Fibroblast of lung (primary cell): ENCODE results near the gene ANKRD35. TPM values are rescaled to one million over a fixed set of nuclear protein-coding genes. Genes with fewer than 3 reads are reported as not detected.

Experiments
- DNase-seq, 2 donors: peaks; one replicate each; pipeline versions ENCODE4 v3.0.0 to v3.0.0-alpha.2; 2010; ENCODE audit warnings: low read depth in 2 of 2
- H2AFZ ChIP-seq: 2 replicates; pipeline ENCODE4 v1.5.1; 2012; ENCODE audit warnings: low read length, control low read depth, inconsistent platforms
- H3K27ac ChIP-seq: 2 replicates; pipeline ENCODE4 v1.5.1; 2011; ENCODE audit warnings: low read length, control low read depth; ENCODE audit not compliant: insufficient read depth
- H3K27me3 ChIP-seq: 2 replicates; pipeline ENCODE4 v1.5.1; 2011; ENCODE audit warnings: mild to moderate bottlenecking, low read length; ENCODE audit not compliant: control insufficient read depth, insufficient read depth
- H3K36me3 ChIP-seq: 2 replicates; pipeline ENCODE4 v1.5.1; 2011; ENCODE audit warnings: low read length; ENCODE audit not compliant: control insufficient read depth, insufficient read depth
- H3K4me1 ChIP-seq: 2 replicates; pipeline ENCODE4 v1.5.1; 2011; ENCODE audit warnings: low read length; ENCODE audit not compliant: control insufficient read depth, insufficient read depth; ENCODE audit errors: extremely low read depth
- H3K4me2 ChIP-seq: 2 replicates; pipeline ENCODE4 v1.5.1; 2011; ENCODE audit warnings: low read length, control low read depth; ENCODE audit not compliant: insufficient read depth; ENCODE audit errors: extremely low read depth
- H3K4me3 ChIP-seq, 4 experiments: fragments of 200-600 bp in 1 of 4; sonication (generic) in 1 of 4; replicated peaks in 1 of 4; 2 replicates each; pipeline ENCODE4 v1.5.1; 2011 to 2016; ENCODE audit warnings: low read length in 4 of 4, low read depth in 3 of 4, mild to moderate bottlenecking in 3 of 4, control low read depth in 2 of 4, inconsistent platforms in 1 of 4, mixed read lengths in 1 of 4; ENCODE audit not compliant: insufficient read depth in 1 of 4; ENCODE audit errors: control extremely low read depth in 1 of 4
- H3K79me2 ChIP-seq: 2 replicates; pipeline ENCODE4 v1.5.1; 2012; ENCODE audit warnings: mild to moderate bottlenecking, low read length, inconsistent platforms; ENCODE audit not compliant: control insufficient read depth, insufficient read depth
- H3K9ac ChIP-seq: 2 replicates; pipeline ENCODE4 v1.5.1; 2011; ENCODE audit warnings: mild to moderate bottlenecking, low read length, control low read depth; ENCODE audit not compliant: insufficient read depth
- H3K9me3 ChIP-seq: 2 replicates; pipeline ENCODE4 v1.5.1; 2012; ENCODE audit warnings: low read depth, low read length; ENCODE audit not compliant: control insufficient read depth, insufficient read depth
- H4K20me1 ChIP-seq: 2 replicates; pipeline ENCODE4 v1.5.1; 2011; ENCODE audit warnings: low read length; ENCODE audit not compliant: control insufficient read depth, insufficient read depth; ENCODE audit errors: extremely low read depth
- CTCF ChIP-seq, 2 donors: IDR thresholded peaks in 1 of 2; conservative IDR thresholded peaks in 1 of 2; 1 replicate in 1 of 2; 2 replicates in 1 of 2; pipeline ENCODE4 v1.5.1; 2011 to 2012; ENCODE audit warnings: low read length in 2 of 2, control low read depth in 1 of 2, inconsistent platforms in 1 of 2, low read depth in 1 of 2, mild to moderate bottlenecking in 1 of 2
- EZH2 ChIP-seq: IDR thresholded peaks from 2 replicates; pipeline ENCODE4 v1.5.1; 2012; ENCODE audit warnings: low read length, control low read depth, mild to moderate bottlenecking; ENCODE audit errors: missing control alignments
- polyA plus RNA-seq, 2 donors: library from polyadenylated mRNA; depleted of rRNA in 1 of 2; stranded (reverse) in 1 of 2; unstranded in 1 of 2; fragments of >200 nt; gene quantifications; 2 replicates each; pipeline ENCODE4 v1.2.1, GENCODE V29; 2011 to 2012; ENCODE audit warnings: missing spikeins in 1 of 2
- total RNA-seq: library from RNA; depleted of rRNA; stranded (reverse); fragments of >200 nt; gene quantifications from 2 replicates; pipeline ENCODE4 v1.2.1, GENCODE V29; 2014

The ANKRD35 gene
- total and polyA plus RNA-seq, 2 donors (not counting 1 experiment from before 2014, with no cell fraction given): 0.65 to 4.5 TPM

GRCh38 chr1:145859491-145860023 lies 26.1 kb downstream of the ANKRD35 start:
- Histone ChIP-seq H3K9me3 (no peaks in the 10 kb centered on the region), H3K9ac (peak overlapping the region; percentile 48), H2AFZ (peak overlapping the region; percentile 99), H3K4me2 (peak overlapping the region; percentile 82), H4K20me1 (no peaks in the 10 kb centered on the region), H3K27ac (peak overlapping the region; percentile 74), H3K4me1 (peaks cover 8% of the 10 kb centered on the region), H3K79me2 (peaks cover 17% of the 10 kb centered on the region), H3K4me3 (peak overlapping the region; percentile 79 to 99 (median 96)), H3K36me3 (peaks cover 8% of the 10 kb centered on the region), H3K27me3 (no peaks in the 10 kb centered on the region)
- peak; percentile 84 to 85 for DNase-seq
- TF ChIP-seq EZH2 (no peak), CTCF (conservative IDR thresholded peaks at IDR 0.05 in 1 of 2, IDR thresholded peaks at IDR 0.05 in 1 of 2; ENCODE audit: low read depth in 1 of 2, low read length in 2 of 2) (no peak)

DNA sequence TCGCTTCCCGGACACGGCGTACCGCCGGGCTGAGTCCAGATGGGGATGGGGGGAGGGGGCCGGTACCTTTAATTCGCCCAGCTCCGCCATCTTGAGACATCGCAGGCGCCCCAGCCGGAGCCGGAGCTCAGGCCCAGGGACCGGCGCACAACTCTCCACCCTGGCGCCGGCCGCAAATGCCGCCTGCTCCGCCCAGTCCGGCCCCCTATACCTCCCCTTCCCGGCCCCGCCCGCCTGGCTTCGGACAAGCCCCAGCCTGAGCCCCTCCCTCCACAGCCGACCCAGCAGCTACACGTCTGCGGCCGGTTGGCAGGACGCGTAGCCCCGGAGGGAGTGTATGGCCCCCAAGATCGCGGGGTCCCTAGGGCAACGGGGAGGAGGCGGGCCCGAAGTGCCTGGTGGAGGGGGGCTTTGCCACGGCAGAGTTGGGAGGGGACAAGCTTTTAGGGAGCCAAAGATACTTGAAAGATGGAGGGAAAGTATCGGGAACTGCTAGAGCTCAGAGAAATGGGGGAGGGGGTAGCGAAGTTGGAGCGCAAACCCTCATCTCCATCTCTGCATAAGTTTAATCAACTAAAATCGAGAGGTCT lies 26.7 kb downstream of the ANKRD35 start, which contains the start of gene PIAS3:
PIAS3 (minus strand) TSS at position 181 of the 590 bp plus-strand sequence; CDS start at position 90, 91 bp downstream.
- TF ChIP-seq CTCF (conservative IDR thresholded peaks at IDR 0.05 in 1 of 2, IDR thresholded peaks at IDR 0.05 in 1 of 2; ENCODE audit: low read depth in 1 of 2, low read length in 2 of 2) (no peak), EZH2 (no peak)
- Histone ChIP-seq H3K4me3 (peak within 1 kb of the TSS; percentile 79 to 99 (median 96)), H2AFZ (peak within 1 kb of the TSS; percentile 99)

GRCh38 chr1:145858238-145858900 lies 27.3 kb downstream of the ANKRD35 start:
- Histone ChIP-seq H3K79me2 (peaks cover 17% of the 10 kb centered on the region), H3K9ac (peak overlapping the region; percentile 70), H3K4me1 (peaks cover 8% of the 10 kb centered on the region), H3K27me3 (no peaks in the 10 kb centered on the region), H3K36me3 (peaks cover 10% of the 10 kb centered on the region), H4K20me1 (no peaks in the 10 kb centered on the region), H3K9me3 (no peaks in the 10 kb centered on the region), H2AFZ (peak overlapping the region; percentile 64), H3K4me3 (peak overlapping the region; percentile 74 to 97 (median 86)), H3K27ac (peak overlapping the region; percentile 74), H3K4me2 (peak overlapping the region; percentile 90)
- DNase-seq: peak; percentile 17 to 42
- TF ChIP-seq EZH2: no peak
- TF ChIP-seq CTCF (conservative IDR thresholded peaks at IDR 0.05 in 1 of 2, IDR thresholded peaks at IDR 0.05 in 1 of 2; ENCODE audit: low read depth in 1 of 2, low read length in 2 of 2): no peak

More for the DNA sequence above, 26.7 kb downstream of the ANKRD35 start, which contains the start of gene PIAS3:
- DNase-seq: peak; percentile 92 to 97
- peak within 1 kb of the TSS; percentile 90 for H3K4me2 ChIP-seq
- no peaks in the 10 kb centered on the region for H3K9me3 ChIP-seq
- peak within 1 kb of the TSS; percentile 74 for H3K27ac ChIP-seq
- H3K27me3 ChIP-seq: no peaks in the 10 kb centered on the region
- H4K20me1 ChIP-seq: no peaks in the 10 kb centered on the region
- peaks cover 8% of the 10 kb centered on the region for H3K4me1 ChIP-seq
- H3K36me3 ChIP-seq: peaks cover 10% of the 10 kb centered on the region
- peak within 1 kb of the TSS; percentile 70 for H3K9ac ChIP-seq
- peaks cover 17% of the 10 kb centered on the region for H3K79me2 ChIP-seq
